ENCODE data around the gene BBS5. TPM values are rescaled to one million over a fixed set of nuclear protein-coding genes. Genes with fewer than 3 reads are reported as not detected.

The BBS5 gene
- total and polyA plus RNA-seq, 9 donors = 3.3 to 7.0 (median 4.9) TPM

DNA sequence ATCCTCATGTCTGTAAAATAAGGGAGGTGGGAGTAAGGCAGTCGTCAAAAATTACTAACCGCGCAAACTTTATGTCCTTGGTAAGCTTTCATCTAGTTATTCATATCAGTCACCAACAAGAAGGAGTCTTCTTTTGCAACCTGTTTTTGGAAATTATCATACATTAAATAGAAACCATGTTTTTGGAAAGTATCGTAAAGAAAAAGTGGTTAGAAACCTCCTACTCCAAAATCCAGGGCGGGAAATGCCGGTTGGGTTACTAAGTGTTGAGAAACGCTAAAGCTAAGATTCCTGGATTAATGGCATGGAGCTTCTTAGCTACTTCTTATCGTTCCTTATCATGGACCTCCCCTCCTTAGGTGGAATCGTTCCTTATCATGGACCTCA lies 778 bp downstream of the BBS5 start:
- DNase-seq = peak; percentile 15
- Histone ChIP-seq H3K27me3 (ENCODE audit: control insufficient read depth, insufficient read depth, low read length) (no peaks in the 10 kb centered on the region), H3K4me3 (ENCODE audit: low read length) (peak overlapping the region; percentile 67), H3K27ac (ENCODE audit: low read length) (peak overlapping the region; percentile 83), H3K36me3 (ENCODE audit: control insufficient read depth, insufficient read depth, low read length) (peaks cover 18% of the 10 kb centered on the region), H3K4me1 (ENCODE audit: control insufficient read depth, insufficient read depth, low read length) (peaks cover 6% of the 10 kb centered on the region), H3K9me3 (replicated peaks; ENCODE audit: control insufficient read depth, low read depth, low read length) (no peaks in the 10 kb centered on the region)
- 20% methylated on average over 2 of the region's 9 CpGs for whole genome bisulfite sequencing (ENCODE audit: insufficient coverage)

DNA sequence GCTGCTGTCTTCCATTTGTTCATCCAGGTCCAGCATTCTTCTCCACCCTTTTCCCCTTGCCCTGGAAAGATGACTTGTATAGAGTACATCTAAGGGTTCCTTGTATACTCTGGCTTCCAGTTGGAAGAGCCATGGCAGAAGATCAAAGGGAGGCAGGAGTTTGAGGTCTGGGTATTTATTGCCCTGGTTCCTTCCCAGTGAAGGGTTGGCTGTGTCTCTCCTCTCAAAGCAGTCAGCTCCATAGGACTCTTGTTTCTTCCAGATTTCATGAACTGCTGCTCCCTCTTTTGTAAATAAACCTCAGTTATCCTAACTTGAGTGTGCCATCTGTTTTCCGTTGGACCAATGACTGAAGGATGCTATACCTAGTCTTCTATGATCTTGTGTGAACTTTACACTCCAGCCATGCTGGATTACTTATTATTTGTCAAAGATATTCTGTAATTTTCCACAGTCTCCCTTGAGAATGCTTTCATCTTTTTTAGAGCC lies 6.4 kb downstream of the BBS5 start:
- H3K36me3 ChIP-seq (ENCODE audit: control insufficient read depth, insufficient read depth, low read length) = peaks cover 24% of the 10 kb centered on the region
- no peak for DNase-seq
- no CpG with 5 or more reads among the region's 1 CpG for WGBS (ENCODE audit: insufficient coverage)
- H3K27me3 ChIP-seq (ENCODE audit: control insufficient read depth, insufficient read depth, low read length) = no peaks in the 10 kb centered on the region
- no peaks in the 10 kb centered on the region for H3K4me1 ChIP-seq (ENCODE audit: control insufficient read depth, insufficient read depth, low read length)
- H3K9me3 ChIP-seq (replicated peaks; ENCODE audit: control insufficient read depth, low read depth, low read length) = peaks cover under 1% of the 10 kb centered on the region
- H3K27ac ChIP-seq (ENCODE audit: low read length) = no peak overlapping the region
- no peak overlapping the region for H3K4me3 ChIP-seq (ENCODE audit: low read length)

DNA sequence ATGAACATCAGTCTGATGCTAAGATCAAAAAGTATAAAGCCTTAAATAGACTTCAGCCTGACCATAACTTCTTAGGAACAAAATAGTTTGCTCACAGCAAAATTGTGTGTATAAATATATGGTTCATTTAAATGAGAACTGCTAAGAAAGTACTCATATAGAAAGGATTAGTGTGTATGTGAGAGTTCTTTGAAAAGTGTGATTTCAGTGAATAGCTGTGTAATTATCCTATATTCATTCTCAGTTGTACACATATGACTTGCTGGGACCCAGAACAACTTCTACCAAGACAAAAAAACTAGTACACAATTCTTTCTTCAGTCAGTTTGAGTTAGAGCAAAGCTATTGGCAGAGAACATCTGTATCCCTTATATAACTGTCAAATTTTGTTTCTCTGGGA lies 7.2 kb downstream of the BBS5 start:
- Histone ChIP-seq H3K4me1 (ENCODE audit: control insufficient read depth, insufficient read depth, low read length) (no peaks in the 10 kb centered on the region), H3K4me3 (ENCODE audit: low read length) (no peak overlapping the region), H3K27me3 (ENCODE audit: control insufficient read depth, insufficient read depth, low read length) (no peaks in the 10 kb centered on the region), H3K27ac (ENCODE audit: low read length) (no peak overlapping the region), H3K9me3 (replicated peaks; ENCODE audit: control insufficient read depth, low read depth, low read length) (peaks cover 2% of the 10 kb centered on the region), H3K36me3 (ENCODE audit: control insufficient read depth, insufficient read depth, low read length) (peaks cover 24% of the 10 kb centered on the region)
- no peak for DNase-seq

DNA sequence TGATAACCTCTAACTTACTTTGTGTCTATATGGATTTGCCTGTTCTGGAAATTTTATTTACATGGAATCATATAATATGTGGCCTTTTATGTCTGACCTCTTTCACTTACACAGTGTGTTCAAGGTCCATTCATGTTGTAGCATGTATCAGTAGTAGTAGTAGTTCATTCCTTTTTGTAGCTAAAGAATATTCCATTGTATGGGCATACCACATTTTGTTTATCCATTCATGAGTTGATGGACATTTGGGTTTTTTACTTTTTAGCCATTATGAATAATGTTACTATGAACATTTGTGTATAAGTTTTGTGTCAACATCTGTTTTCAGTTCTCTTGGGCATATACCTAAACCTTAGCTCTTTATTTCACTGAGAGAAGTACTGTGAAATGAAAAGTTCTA lies 11.5 kb downstream of the BBS5 start:
- no peak overlapping the region for H3K4me3 ChIP-seq (ENCODE audit: low read length)
- no peak overlapping the region for H3K27ac ChIP-seq (ENCODE audit: low read length)
- H3K9me3 ChIP-seq (replicated peaks; ENCODE audit: control insufficient read depth, low read depth, low read length) = peaks cover 2% of the 10 kb centered on the region
- peaks cover 5% of the 10 kb centered on the region for H3K36me3 ChIP-seq (ENCODE audit: control insufficient read depth, insufficient read depth, low read length)
- H3K27me3 ChIP-seq (ENCODE audit: control insufficient read depth, insufficient read depth, low read length) = no peaks in the 10 kb centered on the region
- H3K4me1 ChIP-seq (ENCODE audit: control insufficient read depth, insufficient read depth, low read length) = no peaks in the 10 kb centered on the region
- DNase-seq = no peak

DNA sequence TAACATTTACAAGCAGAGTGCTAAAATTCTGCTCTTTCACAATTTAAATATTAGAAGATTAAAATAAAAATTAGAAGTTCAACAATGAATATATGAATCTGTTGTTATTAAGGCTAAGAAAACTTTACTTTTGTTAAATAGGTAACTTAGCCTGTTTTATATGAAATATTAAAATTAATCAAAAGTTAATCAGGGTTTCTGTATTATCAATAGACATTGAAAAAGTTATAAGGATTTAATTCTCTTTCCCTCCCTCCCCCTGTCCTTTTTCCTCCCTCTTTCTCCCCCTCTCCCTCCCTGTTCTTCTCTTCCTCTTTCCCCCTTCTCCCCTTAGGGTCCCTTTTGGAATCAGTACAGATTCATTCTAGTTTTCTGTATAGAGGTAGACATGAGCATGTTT lies 12.1 kb downstream of the BBS5 start:
- no peak overlapping the region for H3K27ac ChIP-seq (ENCODE audit: low read length)
- no peaks in the 10 kb centered on the region for H3K4me1 ChIP-seq (ENCODE audit: control insufficient read depth, insufficient read depth, low read length)
- no peak for DNase-seq
- peaks cover 5% of the 10 kb centered on the region for H3K36me3 ChIP-seq (ENCODE audit: control insufficient read depth, insufficient read depth, low read length)
- no peaks in the 10 kb centered on the region for H3K27me3 ChIP-seq (ENCODE audit: control insufficient read depth, insufficient read depth, low read length)
- peaks cover 2% of the 10 kb centered on the region for H3K9me3 ChIP-seq (replicated peaks; ENCODE audit: control insufficient read depth, low read depth, low read length)
- H3K4me3 ChIP-seq (ENCODE audit: low read length) = no peak overlapping the region

DNA sequence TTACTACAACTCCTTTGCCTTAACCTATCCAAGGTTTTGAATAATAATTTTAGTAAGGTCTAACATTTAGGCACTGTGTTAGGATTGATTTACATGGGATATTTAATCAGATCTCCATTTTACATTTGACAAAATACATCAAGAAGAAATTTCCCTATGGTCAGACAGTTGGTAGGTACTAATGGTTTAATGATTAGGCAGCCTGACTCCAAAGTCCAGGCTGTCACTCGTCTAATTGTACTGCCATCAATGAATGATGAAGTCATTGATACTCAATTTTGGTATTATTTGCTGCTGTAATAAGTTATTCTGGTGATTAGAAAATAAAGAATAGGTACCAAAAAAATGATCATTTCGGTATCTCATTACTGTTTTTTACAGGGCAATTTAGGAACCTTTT lies 14.1 kb downstream of the BBS5 start:
- DNase-seq = no peak
- H3K27ac ChIP-seq (ENCODE audit: low read length) = no peak overlapping the region
- H3K4me1 ChIP-seq (ENCODE audit: control insufficient read depth, insufficient read depth, low read length) = no peaks in the 10 kb centered on the region
- no peak overlapping the region for H3K4me3 ChIP-seq (ENCODE audit: low read length)
- WGBS (ENCODE audit: insufficient coverage) = no CpG with 5 or more reads among the region's 2 CpGs
- H3K36me3 ChIP-seq (ENCODE audit: control insufficient read depth, insufficient read depth, low read length) = peaks cover 5% of the 10 kb centered on the region
- H3K9me3 ChIP-seq (replicated peaks; ENCODE audit: control insufficient read depth, low read depth, low read length) = peaks cover 2% of the 10 kb centered on the region
- no peaks in the 10 kb centered on the region for H3K27me3 ChIP-seq (ENCODE audit: control insufficient read depth, insufficient read depth, low read length)

DNA sequence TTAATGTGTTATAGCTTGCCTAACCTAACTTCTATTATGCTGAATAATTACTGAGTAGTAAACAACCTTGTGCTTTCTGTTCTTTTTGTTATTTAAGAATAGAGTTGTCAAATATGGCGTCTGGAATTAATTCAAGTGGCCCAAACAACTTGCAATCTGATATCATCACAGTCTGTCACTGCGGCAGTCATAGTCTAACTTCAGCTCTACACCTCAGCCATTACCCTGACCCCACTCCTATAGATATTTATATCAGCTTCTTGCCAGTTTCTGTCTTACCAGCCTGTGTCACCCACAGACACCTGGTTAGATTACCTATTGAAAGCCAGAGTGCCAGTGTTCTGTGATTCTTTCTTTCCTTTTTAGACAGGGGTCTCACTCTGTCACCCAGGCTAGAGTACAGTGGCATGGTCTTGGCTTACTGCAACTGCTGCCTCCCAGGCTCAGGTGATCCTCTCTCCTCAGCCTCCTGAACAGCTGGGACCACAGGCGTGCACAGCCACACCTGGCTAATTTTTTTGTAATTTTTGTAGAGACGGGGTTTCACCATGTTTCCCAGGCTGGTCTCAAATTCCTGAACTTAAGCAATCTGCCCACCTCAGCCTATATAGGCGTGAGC lies 16.1 kb downstream of the BBS5 start:
- H3K27me3 ChIP-seq (ENCODE audit: control insufficient read depth, insufficient read depth, low read length) = no peaks in the 10 kb centered on the region
- DNase-seq = no peak
- no peaks in the 10 kb centered on the region for H3K4me1 ChIP-seq (ENCODE audit: control insufficient read depth, insufficient read depth, low read length)
- peaks cover 9% of the 10 kb centered on the region for H3K36me3 ChIP-seq (ENCODE audit: control insufficient read depth, insufficient read depth, low read length)
- no peak overlapping the region for H3K4me3 ChIP-seq (ENCODE audit: low read length)
- H3K27ac ChIP-seq (ENCODE audit: low read length) = no peak overlapping the region
- 88% methylated on average over 1 of the region's 5 CpGs for WGBS (ENCODE audit: insufficient coverage)
- H3K9me3 ChIP-seq (replicated peaks; ENCODE audit: control insufficient read depth, low read depth, low read length) = peaks cover 2% of the 10 kb centered on the region

DNA sequence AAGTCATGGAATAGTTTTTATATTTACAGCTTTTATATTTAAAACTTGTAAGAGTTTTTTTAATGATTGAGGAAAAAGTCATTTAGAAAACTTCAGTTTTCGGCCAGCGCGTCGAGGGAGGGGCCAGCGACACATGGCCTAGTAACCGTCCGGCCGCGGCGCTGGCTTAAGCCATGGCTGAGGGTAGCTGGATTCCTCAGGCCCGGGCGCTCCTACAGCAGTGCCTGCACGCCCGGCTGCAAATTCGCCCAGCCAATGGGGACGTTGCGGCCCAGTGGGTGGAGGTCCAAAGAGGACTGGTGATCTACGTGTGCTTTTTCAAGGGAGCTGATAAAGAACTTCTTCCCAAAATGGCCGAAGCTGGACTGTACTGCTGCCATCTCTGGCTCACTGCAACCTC lies 25.4 kb downstream of the BBS5 start:
- WGBS (ENCODE audit: insufficient coverage) = 100% methylated on average over 12 of the region's 19 CpGs
- no peaks in the 10 kb centered on the region for H3K4me1 ChIP-seq (ENCODE audit: control insufficient read depth, insufficient read depth, low read length)

DNA sequence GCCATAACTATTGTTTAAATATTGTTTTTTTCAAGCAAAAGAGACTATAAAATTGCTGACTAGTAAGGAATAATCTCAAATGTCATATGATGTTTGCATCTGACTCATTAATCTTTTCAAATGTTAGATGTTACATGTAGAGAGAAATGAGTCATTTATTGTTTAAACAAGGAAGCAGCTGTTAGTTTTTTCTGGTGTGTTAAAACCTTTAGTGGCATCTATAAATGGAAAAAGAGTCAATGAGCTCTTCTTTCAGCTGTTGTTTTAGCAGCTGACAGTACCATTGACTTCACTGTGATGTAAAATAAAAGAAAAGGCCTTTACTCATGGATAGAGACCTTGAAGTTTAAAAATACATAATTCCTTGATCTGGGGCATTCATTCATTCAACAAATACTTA lies 28.4 kb downstream of the BBS5 start:
- peak; percentile 80 for DNase-seq
- Histone ChIP-seq H3K36me3 (ENCODE audit: control insufficient read depth, insufficient read depth, low read length) (peaks cover 2% of the 10 kb centered on the region), H3K27ac (ENCODE audit: low read length) (peak overlapping the region; percentile 95), H3K27me3 (ENCODE audit: control insufficient read depth, insufficient read depth, low read length) (no peaks in the 10 kb centered on the region), H3K4me1 (ENCODE audit: control insufficient read depth, insufficient read depth, low read length) (no peaks in the 10 kb centered on the region), H3K4me3 (ENCODE audit: low read length) (no peak overlapping the region), H3K9me3 (replicated peaks; ENCODE audit: control insufficient read depth, low read depth, low read length) (no peaks in the 10 kb centered on the region)

More for the DNA sequence above, 25.4 kb downstream of the BBS5 start:
- no peak for DNase-seq
- H3K4me3 ChIP-seq (ENCODE audit: low read length) = no peak overlapping the region
- no peaks in the 10 kb centered on the region for H3K9me3 ChIP-seq (replicated peaks; ENCODE audit: control insufficient read depth, low read depth, low read length)
- H3K36me3 ChIP-seq (ENCODE audit: control insufficient read depth, insufficient read depth, low read length) = peaks cover 9% of the 10 kb centered on the region
- H3K27me3 ChIP-seq (ENCODE audit: control insufficient read depth, insufficient read depth, low read length) = no peaks in the 10 kb centered on the region
- no peak overlapping the region for H3K27ac ChIP-seq (ENCODE audit: low read length)

DNA sequence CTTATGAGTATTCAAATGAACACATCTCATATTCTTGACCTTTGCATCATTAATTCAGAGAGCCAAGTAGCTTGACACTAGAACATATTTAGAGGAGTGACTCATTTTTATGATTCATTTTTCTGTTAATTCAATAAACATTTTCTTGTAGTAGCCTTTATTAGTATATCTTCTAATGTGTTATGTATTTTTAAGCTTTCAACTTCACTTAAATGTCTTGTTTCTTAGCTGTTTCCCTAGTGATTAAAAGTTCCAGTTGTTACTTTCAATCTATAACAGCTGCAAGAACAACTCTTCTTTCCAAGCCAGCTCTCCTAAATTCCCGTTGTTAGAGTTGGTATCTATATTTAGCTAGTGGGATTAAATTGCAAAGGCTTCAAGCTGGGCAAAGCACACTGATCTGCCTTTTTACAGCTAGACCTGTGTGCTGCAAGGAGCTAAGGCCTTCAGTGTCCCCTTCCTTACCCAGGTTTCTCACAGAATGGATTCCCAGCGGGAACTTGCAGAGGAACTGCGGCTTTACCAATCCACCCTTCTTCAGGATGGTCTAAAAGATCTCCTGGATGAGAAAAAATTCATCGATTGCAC lies 30.1 kb downstream of the BBS5 start, which contains the start of gene KLHL41:
Gene KLHL41, plus strand, starts transcription at position 405 of the 588 bp plus-strand sequence. Its CDS starts 77 bp downstream, at position 482.
- Histone ChIP-seq H3K27ac (ENCODE audit: low read length) (peak within 1 kb of the TSS; percentile 95), H3K4me3 (ENCODE audit: low read length) (peak within 1 kb of the TSS; percentile 54), H3K9me3 (replicated peaks; ENCODE audit: control insufficient read depth, low read depth, low read length) (no peaks in the 10 kb centered on the region), H3K36me3 (ENCODE audit: control insufficient read depth, insufficient read depth, low read length) (peaks cover 2% of the 10 kb centered on the region), H3K4me1 (ENCODE audit: control insufficient read depth, insufficient read depth, low read length) (no peaks in the 10 kb centered on the region), H3K27me3 (ENCODE audit: control insufficient read depth, insufficient read depth, low read length) (no peaks in the 10 kb centered on the region)
- WGBS (ENCODE audit: insufficient coverage) = 80% methylated on average over 1 of the region's 4 CpGs
- peak; percentile 94 for DNase-seq

DNA sequence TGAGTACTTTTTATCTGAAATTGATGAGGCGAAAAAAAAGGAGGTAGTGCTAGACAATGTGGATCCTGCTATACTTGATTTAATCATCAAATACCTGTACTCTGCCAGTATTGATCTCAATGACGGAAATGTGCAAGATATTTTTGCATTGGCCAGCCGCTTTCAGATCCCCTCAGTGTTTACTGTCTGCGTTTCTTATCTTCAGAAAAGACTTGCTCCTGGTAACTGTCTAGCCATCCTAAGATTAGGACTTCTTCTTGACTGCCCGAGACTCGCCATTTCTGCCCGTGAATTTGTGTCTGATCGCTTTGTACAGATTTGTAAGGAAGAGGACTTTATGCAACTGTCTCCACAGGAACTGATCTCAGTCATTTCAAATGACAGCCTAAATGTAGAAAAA lies 30.7 kb downstream of the BBS5 start:
- WGBS (ENCODE audit: insufficient coverage) = 98% methylated on average over 5 of the region's 8 CpGs
- no peaks in the 10 kb centered on the region for H3K9me3 ChIP-seq (replicated peaks; ENCODE audit: control insufficient read depth, low read depth, low read length)
- H3K27me3 ChIP-seq (ENCODE audit: control insufficient read depth, insufficient read depth, low read length) = no peaks in the 10 kb centered on the region
- H3K4me1 ChIP-seq (ENCODE audit: control insufficient read depth, insufficient read depth, low read length) = no peaks in the 10 kb centered on the region
- H3K27ac ChIP-seq (ENCODE audit: low read length) = peak overlapping the region; percentile 95
- DNase-seq = no peak
- H3K36me3 ChIP-seq (ENCODE audit: control insufficient read depth, insufficient read depth, low read length) = no peaks in the 10 kb centered on the region
- H3K4me3 ChIP-seq (ENCODE audit: low read length) = peak overlapping the region; percentile 54
